SU-DHL-6 (cell line): ENCODE measurements around the gene NOTO.

Experiments used
- H2AFZ ChIP-seq: fragments of 200-600 bp; sonication (generic); 2 replicates; pipeline ENCODE4 v1.6.1; 2014; ENCODE audit warnings: low read depth, mild to moderate bottlenecking, moderate library complexity, mixed read lengths, antibody characterized with exemption, low read length; ENCODE audit not compliant: severe bottlenecking
- H3F3A ChIP-seq: fragments of 200-600 bp; shearing (Covaris generic); 2 replicates; pipeline ENCODE4 v1.6.0; 2016; ENCODE audit warnings: antibody characterized with exemption, mild to moderate bottlenecking; ENCODE audit not compliant: insufficient read depth
- H3K27ac ChIP-seq: fragments of 200-600 bp; sonication (generic); 2 replicates; pipeline ENCODE4 v1.5.1; 2016; ENCODE audit warnings: low read depth, mild to moderate bottlenecking, low read length, moderate library complexity, mixed read lengths
- H3K27me3 ChIP-seq: fragments of 200-600 bp; sonication (generic), shearing (Covaris generic); 2 replicates; pipeline ENCODE4 v1.6.0; 2014; ENCODE audit warnings: mild to moderate bottlenecking, low read length
- H3K36me3 ChIP-seq: fragments of 200-600 bp; sonication (generic); 2 replicates; pipeline ENCODE4 v1.6.1; 2014; ENCODE audit warnings: mild to moderate bottlenecking, low read length, mixed read lengths
- H3K4me2 ChIP-seq: fragments of 300-600, 200-600 bp; shearing (Covaris generic), sonication (generic); 2 replicates; pipeline ENCODE4 v1.6.0; 2014; ENCODE audit warnings: low read length, low read depth, mild to moderate bottlenecking; ENCODE audit not compliant: poor library complexity, severe bottlenecking
- H3K4me3 ChIP-seq: fragments of 200-600 bp; sonication (generic); 2 replicates; pipeline ENCODE4 v1.5.1; 2014; ENCODE audit warnings: antibody characterized with exemption, low read length, mild to moderate bottlenecking, mixed read lengths; ENCODE audit not compliant: insufficient read depth, poor library complexity, severe bottlenecking
- H3K79me2 ChIP-seq: fragments of 200-600 bp; sonication (generic); 2 replicates; pipeline ENCODE4 v1.6.1; 2014; ENCODE audit warnings: mild to moderate bottlenecking, low read length, moderate library complexity; ENCODE audit not compliant: insufficient read depth
- H3K9ac ChIP-seq: fragments of 200-600 bp; sonication (generic); 2 replicates; pipeline ENCODE4 v1.7.0; 2014; ENCODE audit warnings: mild to moderate bottlenecking, low read length
- H3K9me2 ChIP-seq: fragments of 200-600 bp; sonication (generic); replicated peaks from 2 replicates; pipeline ENCODE4 v1.6.1; 2014; ENCODE audit warnings: low read length; ENCODE audit not compliant: insufficient read depth
- H3K9me3 ChIP-seq: fragments of 200-600 bp; sonication (generic); 2 replicates; pipeline ENCODE4 v1.6.1; 2014; ENCODE audit warnings: low read length, mixed read lengths; ENCODE audit not compliant: insufficient read depth
- H4K20me1 ChIP-seq: fragments of 200-600 bp; sonication (generic); 2 replicates; pipeline ENCODE4 v1.6.1; 2014; ENCODE audit warnings: low read depth, mild to moderate bottlenecking, antibody characterized with exemption, low read length, moderate library complexity, mixed read lengths
- CTCF ChIP-seq: fragments of 200-600 bp; sonication (generic); IDR thresholded peaks from one replicate; pipeline ENCODE4 v1.5.1; 2017; ENCODE audit warnings: antibody characterized with exemption, mild to moderate bottlenecking, low read length, moderate library complexity; ENCODE audit not compliant: insufficient read depth, poor library complexity, severe bottlenecking
- EZH2phosphoT487 ChIP-seq: fragments of 200-600 bp; sonication (generic), shearing (Covaris generic); conservative IDR thresholded peaks from 2 replicates; pipeline ENCODE4 v1.6.1; 2018; ENCODE audit warnings: mild to moderate bottlenecking, antibody characterized with exemption, low read length, moderate library complexity, mixed read lengths

Gene NOTO

GRCh38 chr2:73249636-73250035 is 47.3 kb downstream of the NOTO start:
- no peak overlapping the region for H3K4me3 ChIP-seq
- H3K79me2 ChIP-seq = peaks cover 13% of the 10 kb centered on the region; the same call in 1 of the 2 replicates
- peaks cover 20% of the 10 kb centered on the region for H3F3A ChIP-seq
- no peaks in the 10 kb centered on the region; the same call in 1 of the 2 replicates for H4K20me1 ChIP-seq
- H3K9me2 ChIP-seq = no peaks in the 10 kb centered on the region
- TF ChIP-seq EZH2phosphoT487 (no peak), CTCF (no peak)
- H3K9ac ChIP-seq = no peak overlapping the region
- no peaks in the 10 kb centered on the region for H3K9me3 ChIP-seq
- H3K36me3 ChIP-seq = peaks cover 39% of the 10 kb centered on the region
- H3K4me2 ChIP-seq = no peak overlapping the region
- H2AFZ ChIP-seq = no peak overlapping the region
- no peaks in the 10 kb centered on the region for H3K27me3 ChIP-seq
- H3K27ac ChIP-seq = no peak overlapping the region

GRCh38 chr2:73250872-73251846 is 48.8 kb downstream of the NOTO start:
- no peak overlapping the region for H3K9ac ChIP-seq
- peaks cover 29% of the 10 kb centered on the region for H3K36me3 ChIP-seq
- H3F3A ChIP-seq = peaks cover 20% of the 10 kb centered on the region
- no peak overlapping the region for H2AFZ ChIP-seq
- no peaks in the 10 kb centered on the region for H3K9me3 ChIP-seq
- peaks cover 13% of the 10 kb centered on the region; the same call in 1 of the 2 replicates for H3K79me2 ChIP-seq
- no peak overlapping the region for H3K27ac ChIP-seq
- H4K20me1 ChIP-seq = no peaks in the 10 kb centered on the region; the same call in 1 of the 2 replicates
- no peaks in the 10 kb centered on the region for H3K27me3 ChIP-seq
- H3K4me3 ChIP-seq = no peak overlapping the region
- H3K4me2 ChIP-seq = no peak overlapping the region
- no peaks in the 10 kb centered on the region for H3K9me2 ChIP-seq
- TF ChIP-seq CTCF (no peak), EZH2phosphoT487 (no peak)

DNA sequence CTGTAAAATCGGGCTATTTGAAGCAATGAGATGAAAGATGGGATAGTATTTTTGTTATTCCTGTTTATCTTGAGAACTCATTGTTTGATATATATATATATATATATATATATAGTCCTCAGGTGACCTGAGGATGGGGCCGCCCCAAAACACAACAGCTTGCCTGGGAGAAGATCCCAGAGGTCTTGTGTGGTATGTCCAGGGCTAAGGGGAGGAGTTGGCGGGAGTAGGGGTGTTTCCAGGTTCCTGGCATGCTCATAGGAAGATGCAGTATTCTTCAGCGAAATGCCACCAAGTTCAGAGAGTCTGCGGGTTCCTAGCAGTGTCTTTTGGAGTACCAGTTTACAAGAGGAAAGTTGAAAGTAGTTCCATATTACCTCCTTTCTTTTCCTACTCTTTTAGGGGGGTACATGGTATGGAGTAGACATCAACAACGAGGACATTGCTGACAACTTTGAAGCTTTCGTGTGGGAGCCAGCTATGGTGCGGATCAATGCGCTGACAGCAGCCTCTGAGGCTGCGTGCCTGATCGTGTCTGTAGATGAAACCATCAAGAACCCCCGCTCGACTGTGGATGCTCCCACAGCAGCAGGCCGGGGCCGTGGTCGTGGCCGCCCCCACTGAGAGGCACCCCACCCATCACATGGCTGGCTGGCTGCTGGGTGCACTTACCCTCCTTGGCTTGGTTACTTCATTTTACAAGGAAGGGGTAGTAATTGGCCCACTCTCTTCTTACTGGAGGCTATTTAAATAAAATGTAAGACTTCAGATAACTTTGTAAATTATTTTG is 50.1 kb downstream of the NOTO start:
- Histone ChIP-seq H2AFZ (no peak overlapping the region), H3K9ac (no peak overlapping the region), H3K4me3 (no peak overlapping the region), H3K9me3 (no peaks in the 10 kb centered on the region), H3F3A (peaks cover 20% of the 10 kb centered on the region), H3K36me3 (peaks cover 16% of the 10 kb centered on the region; the same call in 1 of the 2 replicates), H3K27me3 (no peaks in the 10 kb centered on the region), H4K20me1 (no peaks in the 10 kb centered on the region; the same call in 1 of the 2 replicates), H3K4me2 (no peak overlapping the region), H3K79me2 (peaks cover 3% of the 10 kb centered on the region; the same call in 1 of the 2 replicates), H3K9me2 (no peaks in the 10 kb centered on the region), H3K27ac (no peak overlapping the region)
- TF ChIP-seq CTCF (no peak), EZH2phosphoT487 (no peak)
